ENCODE results near the gene ACOX3.

The ACOX3 gene

DNA sequence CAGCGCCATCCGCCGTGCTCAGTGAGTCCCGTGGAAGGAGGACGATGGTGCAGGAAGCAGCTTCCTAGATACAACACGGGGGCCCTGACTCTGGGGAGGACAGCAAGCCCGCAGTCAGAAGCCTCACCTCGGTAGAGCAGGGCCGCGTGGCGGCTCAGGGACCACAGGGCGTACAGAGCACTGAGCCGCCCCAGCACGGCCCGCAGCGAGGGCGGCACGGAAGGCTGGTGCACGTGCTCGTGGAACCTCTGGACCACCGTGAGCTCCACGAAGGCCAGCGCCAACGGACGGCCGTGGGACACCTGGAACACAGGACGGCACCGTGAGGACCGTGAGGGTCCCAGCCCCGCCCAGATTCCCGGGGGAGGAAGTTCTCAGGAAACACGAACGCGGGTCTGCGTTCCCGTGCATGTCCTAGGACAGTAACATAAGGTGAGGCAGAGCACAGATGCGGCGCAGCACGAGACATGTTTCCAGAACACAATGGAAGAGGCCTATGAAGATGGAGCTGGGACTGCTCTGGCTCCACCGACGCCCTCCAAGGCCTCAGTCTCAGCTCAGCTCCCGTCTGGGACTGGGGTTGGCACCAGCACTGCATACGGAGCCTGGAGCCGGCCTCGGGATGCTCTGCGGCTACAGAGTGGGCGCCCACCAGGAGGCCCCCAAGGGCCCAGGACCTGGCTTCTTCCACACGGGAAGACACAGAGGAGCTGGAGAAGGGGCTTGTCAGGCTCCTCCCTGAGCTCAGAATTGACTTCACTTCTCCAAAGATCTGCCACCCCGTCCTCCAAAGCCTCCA, 65.5 kb downstream of the ACOX3 start:
- DNase-seq (ENCODE audit: low read depth in 2 of 2) = no peak

DNA sequence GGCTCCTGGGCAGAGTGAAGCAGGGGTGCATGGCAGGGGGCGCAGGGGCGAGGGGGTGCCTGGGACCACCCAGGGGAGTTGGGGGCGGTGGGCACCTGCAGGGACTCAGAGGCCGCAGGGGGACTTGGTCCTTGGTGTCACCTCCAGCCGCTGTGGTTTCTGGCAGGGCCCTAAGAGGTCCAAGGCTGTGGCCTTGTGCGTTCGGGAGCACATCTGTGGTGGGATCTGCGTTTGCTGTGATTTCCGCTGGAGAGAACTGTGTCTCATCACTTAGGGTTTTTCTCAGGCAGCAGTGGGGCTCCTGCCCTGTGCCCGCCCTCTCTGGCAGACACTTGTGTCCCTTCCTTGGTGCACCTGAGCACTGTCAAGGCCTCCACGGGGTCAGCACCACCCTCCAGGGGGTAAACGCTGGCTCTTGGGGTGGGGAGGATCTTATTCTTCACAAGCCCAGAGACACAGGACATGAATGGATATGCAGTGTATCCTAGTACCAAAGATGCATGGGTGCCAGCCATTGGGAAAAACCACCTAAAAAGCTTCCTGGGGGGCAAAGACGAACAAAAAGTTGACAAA, 66.5 kb downstream of the ACOX3 start:
- no peak for DNase-seq (ENCODE audit: low read depth in 2 of 2)

DNA sequence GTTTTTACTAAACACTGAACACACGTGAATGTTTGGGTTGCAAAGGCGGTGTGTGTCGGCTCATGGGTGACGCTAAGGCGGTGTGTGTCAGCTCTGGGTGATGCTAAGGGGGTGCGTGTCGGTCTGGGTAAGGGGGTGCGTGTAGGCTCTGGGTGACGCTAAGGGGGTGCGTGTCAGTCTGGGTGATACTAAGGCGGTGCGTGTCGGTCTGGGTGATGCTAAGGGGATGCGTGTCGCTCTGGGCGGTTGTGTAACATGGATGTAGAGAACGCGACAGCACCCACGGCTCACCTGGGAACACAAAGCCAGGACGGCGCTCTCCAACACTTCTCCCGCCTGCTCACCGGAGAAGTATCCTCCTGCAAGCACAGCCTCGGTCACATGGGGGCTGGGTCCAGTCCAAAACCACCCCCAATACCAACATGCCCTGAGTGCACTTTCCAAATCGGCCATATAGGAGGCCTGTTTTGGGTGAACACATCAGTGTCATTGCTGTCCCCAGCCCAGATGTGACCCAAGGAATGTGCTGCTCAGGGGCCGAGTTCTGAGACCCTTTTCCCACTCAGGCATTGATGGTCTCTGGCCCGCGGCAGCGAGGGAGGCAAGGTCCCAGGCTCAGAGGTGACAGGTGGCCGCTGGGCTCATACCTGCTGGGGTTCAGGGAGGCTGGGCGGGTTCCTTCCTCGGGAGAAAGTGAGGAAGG, 67.1 kb downstream of the ACOX3 start:
- DNase-seq (ENCODE audit: low read depth in 2 of 2) = no peak

DNA sequence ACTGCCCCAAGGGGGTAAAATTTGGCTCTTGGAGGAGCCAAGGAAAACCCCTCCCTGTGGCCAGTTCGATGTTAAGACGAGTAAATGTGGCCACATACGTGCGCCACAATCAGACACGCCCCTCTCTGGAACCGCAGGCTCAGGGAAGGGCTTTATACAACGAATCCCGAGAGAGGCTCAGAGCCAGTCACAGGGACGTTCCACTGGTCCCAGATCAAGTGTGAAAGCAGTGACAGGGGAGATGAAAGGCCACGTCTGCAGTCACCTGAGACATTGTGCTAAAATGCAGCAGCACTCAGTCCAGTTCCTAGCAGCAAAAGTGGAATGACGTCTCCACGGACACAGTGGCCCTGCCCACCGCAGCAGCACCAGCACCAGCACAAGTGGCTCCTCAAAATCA, 68.0 kb downstream of the ACOX3 start:
- no peak for DNase-seq (ENCODE audit: low read depth in 2 of 2)

DNA sequence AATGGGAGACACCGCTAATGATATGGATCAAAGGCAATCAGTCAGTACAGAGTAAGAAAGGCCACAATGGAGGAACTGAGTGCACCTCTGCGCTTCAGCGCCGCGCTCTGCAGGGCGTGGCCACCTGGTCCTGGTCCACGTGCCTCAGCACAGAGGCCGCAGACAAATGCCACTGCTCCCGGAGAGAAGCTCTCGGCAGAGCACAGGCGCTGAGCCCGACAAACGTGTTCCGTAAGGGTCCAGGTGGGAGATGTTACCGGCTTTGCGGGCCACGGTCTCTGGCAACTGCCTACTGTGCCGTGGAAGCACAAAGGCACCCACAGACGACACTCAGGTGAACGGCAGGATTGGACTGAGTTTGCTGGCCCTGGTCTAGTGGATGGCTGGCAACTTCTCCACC, 68.9 kb downstream of the ACOX3 start:
- DNase-seq (ENCODE audit: low read depth in 2 of 2) = no peak

DNA sequence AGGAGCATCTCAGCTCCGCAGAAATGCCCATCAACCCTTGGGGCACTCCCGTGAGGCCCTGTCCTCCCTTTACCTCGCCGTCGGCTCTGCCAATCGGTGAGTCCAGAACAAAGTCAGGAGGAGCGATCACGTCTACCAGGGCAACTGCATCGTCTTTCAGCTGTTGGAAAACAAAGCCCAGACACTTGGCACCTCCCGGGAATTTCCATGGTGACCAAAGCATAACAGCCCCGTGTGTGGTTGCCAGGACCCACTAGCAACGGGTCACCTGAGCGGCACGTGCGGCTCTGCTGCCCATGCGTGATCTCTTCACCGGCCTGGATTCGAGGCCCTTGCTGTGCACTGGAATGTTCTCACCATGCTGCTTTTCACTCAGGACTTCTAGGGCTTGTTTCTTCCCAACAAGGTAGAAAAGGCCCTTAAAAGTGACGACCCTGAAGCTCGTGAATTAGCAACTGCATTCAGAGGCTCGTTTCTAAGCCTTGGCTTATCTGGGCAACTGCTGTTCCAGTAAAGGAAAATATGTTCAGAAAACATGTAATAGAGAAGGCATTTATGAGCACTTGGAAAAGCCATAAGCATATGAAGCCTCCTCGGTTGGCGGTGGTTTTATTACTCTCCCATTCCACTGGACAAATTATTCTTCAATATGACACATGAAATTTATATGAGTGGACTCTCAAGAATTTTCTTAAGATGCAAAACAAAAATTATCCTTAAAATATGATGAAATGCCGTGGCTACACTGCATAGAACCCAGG, 69.5 kb downstream of the ACOX3 start:
- no peak for DNase-seq (ENCODE audit: low read depth in 2 of 2)

DNA sequence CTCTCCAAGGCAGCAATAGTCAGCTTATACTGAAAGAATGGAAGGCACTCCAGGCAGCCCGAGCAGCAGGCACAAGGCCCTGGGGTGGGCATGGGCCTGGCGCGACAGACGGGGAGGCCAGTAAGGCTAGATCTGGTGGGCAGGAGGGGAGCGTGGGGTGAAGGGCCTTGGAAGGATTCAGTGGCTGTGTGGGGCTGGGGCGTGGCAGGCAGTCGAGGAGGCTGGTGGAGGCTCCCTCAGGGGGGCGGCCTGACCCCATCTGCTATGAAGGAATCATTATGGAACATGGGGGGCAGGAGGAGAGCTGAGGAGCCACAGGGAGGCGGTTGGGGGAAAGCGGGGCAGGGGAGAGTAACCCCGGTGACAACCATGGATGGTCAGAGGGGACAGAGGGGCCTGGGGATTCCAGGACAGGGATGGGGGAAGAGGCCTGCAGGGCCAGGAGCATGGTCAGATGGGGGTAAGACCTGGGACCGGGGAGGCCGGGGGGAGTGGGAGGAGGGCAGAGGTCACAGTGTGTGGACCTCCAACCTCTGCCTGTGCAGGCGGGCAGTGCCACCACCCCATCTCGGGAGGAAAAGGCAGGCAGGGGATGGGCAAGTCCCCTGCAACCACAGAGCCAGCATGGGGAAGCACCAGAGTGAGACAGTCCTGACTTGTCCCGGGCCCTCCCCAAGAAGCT, 70.3 kb downstream of the ACOX3 start:
- no peak for DNase-seq (ENCODE audit: low read depth in 2 of 2)

DNA sequence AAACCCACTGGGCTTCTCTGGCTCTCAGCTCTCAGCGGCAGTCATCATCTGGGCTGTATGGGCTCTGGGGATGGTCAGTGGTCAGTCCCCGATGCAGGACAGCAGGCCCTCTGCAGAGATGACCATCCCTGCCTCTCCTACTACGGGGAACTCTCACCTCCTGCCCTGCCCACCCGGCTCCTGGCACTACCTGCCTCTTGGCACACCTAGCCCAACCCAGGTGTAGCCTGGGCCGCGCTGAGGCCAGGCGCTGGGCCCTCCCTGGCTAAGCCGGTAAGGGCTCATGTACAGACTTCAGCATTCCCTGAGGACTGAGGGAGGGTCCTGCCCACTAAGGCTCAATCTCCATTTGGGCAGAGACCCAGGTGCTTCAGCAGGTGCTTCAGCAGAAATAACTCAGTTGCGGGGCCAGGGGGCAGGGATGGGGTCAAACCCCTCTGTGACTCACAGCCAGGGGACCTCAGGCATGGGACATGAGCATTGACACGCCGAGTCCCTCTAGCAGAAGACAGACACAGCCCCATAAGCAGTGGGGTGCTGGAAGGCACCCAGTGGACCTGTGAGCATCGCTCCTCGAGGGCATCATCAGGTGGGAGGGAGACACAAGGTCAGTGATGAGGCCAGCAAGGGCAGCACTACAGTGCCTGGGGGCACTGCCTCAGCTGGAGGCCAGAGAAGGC, 71.0 kb downstream of the ACOX3 start:
- no peak for DNase-seq (ENCODE audit: low read depth in 2 of 2)

DNA sequence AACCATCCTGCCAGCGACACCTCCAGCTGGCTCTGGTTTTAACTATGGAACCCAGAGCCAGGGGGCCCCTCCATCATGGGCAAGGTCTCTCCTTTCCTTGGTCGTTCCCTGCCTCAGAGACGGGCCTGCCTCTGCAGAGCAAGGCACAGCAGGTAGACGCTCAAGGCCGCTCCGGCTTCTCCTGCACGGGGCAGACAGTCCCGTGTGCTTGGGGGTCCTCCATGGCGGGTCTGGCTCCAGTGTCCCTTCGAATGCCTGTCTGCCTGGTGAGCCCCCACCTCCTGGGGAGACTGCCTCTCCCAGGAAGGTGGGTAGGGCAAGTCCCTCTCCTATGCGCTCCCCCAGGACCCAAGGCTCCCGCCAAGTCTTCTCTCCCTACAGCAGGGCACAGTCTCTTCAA, 71.5 kb downstream of the ACOX3 start:
- DNase-seq (ENCODE audit: low read depth in 2 of 2) = no peak

DNA sequence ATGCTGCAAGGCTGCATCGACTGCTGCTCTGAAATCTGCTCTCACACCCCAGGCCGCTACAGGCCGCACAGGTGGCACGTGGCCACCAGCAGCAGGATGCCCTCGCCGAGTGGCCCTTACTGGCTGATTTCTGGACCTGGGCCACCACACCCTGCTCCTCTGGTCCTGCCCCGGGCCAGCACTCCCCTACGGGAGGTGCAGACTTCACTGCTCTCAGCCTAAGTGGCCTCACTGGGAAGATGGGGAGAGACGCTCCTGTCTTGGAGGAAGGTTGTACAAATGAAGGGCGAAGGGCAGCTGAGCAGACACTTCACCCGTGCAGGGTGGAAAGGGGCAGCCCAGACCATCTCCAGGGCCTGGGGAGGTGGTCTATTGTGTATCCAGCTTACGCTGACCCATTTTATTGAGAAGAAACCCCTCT, 72.5 kb downstream of the ACOX3 start:
- DNase-seq (ENCODE audit: low read depth in 2 of 2) = no peak

DNA sequence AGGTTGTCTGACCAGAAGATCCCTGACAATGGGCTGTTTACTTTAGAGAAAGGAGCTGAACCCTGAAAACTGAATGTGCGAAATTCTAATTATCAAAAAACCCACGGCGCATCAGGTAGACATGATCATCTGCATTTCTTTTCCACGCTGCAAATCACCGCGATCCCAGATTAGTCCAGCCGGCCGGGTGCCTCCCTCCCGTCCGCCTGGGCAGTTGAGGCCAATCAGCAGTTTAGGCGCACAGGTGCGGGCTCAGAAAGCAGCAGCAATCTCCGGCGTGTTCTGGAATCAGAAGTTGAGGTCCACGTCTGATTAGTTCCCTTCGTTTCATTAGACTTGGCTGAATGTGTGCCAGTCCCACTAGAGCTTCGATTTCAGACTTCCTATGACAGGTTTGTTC, 73.9 kb downstream of the ACOX3 start:
- DNase-seq (ENCODE audit: low read depth in 2 of 2) = no peak

DNA sequence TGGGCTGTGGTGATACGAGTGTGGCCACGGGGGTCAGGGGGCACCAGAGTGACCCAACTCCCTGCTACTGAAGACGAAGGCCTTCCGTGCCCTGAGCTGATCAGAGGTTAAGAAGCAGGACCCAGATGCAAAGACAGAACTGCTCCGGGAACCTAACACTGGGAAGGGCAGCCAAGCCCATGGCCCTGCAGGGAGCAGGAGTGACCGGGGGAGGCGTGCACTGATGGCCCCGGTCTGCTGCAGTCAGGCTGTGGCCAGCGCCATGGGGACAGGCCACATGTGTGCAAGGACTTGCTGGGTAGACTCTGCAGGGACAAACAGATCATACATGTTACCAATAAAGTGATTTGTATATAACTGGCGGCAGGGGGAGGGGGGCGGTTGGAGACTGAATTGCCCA, 74.6 kb downstream of the ACOX3 start:
- no peak for DNase-seq (ENCODE audit: low read depth in 2 of 2)

DNA sequence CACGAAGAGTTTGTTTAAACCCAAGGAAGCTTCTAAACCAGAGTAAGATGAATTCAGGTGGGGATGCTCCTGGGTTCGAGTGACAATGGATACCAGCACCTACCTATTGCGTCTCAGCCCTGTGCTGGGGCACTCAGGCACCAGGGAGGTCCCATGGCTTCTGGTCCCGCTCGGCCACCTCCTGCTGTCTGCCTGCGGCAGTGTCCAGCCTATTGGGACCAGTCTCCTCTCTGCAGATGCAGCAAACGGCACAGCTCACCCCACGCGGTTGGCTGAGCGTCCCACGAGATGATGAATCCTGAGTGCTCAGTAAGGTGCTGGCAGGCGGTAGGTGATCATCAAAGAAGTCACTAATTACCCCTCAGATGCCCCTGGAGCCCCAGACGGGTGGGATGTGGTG, 75.2 kb downstream of the ACOX3 start:
- DNase-seq (ENCODE audit: low read depth in 2 of 2) = no peak

DNA sequence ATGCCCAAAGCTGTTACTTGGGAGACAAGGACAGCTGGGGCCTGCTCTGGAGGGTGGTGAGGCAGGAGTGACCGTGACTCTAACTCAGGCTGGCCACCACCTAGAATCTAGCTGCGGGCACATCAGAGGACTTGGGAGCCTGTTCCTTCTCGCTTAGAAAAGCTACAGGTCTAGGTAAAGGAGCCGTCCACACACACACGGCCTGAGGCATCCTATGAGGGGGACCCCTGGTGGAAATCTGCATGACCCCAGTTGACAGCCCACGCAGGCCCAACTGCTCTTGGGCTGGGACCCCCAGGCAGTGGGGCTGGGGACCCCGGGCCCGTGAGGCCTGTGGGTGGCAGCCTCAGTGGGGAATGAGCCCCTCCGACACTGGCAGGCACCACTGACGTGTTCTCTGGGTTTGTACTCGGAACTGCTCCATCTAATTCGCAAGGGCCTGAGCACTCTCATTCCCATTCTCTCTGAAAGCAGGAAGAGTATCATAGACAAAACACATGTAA, 75.6 kb downstream of the ACOX3 start:
- DNase-seq (ENCODE audit: low read depth in 2 of 2) = no peak

DNA sequence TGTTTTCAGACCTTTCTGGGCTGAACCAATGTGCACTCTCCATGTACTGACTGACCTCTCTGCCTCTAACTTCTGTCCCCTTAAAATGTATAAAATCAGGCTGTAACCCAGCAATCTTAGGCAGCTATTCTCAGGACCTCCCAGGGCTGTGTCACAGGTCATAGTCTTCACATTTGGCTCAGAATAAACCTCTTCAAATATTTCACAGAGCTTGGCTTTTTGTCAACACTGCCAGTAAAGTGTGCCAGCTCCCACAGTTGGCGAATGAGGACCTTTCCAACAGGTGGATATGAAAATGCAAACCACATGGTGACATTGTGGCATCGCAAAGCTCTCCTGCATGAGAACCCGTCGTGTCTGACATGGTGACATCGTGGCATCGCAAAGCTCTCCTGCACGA, 76.4 kb downstream of the ACOX3 start:
- no peak for DNase-seq (ENCODE audit: low read depth in 2 of 2)

DNA sequence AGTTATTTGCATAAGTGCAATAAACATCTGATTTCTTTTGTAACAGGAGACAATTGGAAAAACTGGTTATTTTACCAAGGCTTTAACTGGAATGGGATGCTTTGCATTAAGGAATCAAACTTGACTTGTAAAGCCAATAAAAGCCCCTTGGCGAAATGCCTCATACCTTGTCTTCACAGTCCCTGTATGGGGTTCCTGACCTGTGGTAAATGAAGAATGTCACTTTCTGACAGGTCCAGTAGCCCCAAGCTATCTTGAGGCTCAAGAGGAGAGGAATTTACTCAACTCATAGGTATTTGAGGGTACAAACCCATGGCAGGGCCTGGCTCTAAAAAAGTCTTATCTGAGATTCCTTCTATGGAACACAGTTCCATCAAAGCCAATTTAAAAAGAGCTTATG, 78.0 kb downstream of the ACOX3 start:
- no peak for DNase-seq (ENCODE audit: low read depth in 2 of 2)

DNA sequence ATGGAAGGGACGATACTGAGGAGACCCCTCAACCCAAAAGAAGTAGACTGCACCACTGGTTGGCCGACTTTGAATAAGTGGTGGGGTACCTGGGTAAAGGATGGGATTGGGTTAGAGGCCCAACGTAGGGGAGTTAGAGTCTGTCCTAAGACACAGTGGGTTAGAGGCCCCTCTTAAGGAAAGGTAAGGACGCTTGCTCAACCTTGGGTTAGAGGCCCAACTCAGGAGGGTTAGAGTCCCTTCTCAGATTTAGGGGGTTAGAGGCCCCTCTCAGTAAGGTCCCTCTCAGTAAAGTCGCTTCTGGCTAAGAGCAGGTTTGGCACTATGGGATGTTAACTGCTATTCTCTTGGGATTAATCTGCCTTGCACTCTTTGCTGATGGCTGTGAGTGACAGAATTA, 81.3 kb downstream of the ACOX3 start:
- DNase-seq (ENCODE audit: low read depth in 2 of 2) = no peak

DNA sequence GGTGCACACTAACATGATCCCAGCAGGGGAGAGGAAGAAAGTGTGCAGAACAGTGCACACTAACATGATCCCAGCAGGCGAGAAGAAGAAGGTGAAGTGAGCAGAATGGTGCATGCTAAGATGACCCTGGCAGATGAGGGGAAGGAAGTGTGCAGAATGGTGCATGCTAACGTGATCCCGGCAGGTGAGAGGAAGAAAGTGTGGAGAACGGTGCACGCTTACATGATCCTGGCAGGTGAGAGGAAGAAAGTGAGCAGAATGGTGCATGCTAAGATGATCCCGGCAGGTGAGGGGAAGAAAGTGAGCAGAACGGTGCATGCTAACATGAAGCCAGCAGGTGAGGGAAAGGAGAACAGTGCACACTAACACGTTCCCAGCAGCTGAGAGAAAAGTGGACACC, 83.7 kb downstream of the ACOX3 start:
- no peak for DNase-seq (ENCODE audit: low read depth in 2 of 2)

DNA sequence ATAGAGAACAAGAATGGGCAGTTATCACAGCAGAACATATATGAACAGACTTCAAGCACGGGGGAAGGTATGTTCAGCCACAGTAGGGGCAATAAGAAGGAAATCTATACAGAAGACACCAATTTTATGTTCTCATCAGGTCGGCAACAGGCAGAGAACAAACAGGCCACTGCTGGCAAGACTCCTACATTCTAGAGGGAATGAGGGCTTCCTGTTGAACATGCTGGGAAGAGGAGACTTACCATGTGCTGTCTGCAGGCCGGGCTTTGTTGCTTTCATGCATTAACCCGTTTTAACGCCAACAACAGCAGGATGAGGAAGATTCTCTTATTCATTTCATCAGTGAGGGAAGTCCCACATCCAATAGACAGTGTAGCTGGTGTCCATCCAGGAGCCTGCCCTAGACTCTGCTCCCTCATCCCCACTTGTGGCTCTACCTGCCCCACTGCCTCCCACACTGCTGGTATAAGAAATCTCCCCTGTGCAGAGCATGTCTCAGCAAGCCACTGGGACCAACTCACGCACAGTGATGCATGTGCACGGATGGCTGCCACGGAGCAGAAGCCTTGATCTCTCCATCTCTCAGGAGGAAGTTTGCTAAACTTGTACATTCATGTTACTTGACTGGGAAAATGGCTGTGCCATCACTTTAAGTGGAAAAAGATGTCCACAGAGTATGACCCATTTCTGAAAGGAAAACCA, 84.5 kb downstream of the ACOX3 start:
- DNase-seq (ENCODE audit: low read depth in 2 of 2) = no peak

DNA sequence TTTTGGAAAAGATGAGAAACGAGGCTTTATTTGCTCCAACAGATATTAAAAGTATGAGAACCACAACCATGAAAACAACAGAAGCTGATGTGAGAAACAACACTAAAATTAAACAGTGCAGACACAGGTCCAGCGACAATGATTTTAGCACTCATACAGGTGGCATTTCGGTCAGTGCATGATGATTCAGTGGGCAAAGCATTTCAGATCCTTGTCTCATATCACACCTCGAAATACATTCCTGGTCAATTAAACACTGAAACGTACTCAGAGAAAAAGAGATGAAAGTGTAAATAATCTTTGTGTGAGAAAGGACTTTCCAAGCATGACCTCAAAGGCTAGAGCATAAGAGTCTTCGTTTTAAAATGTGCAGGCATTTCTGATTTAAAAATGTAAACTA, 85.2 kb downstream of the ACOX3 start:
- no peak for DNase-seq (ENCODE audit: low read depth in 2 of 2)

Measured in stimulated activated CD8-positive, alpha-beta memory T cell treated with anti-CD3 and anti-CD28 coated beads, Interleukin-2, amount 100 ng/mL, for 48 hours (primary cell).